BLaER1 (cell line): ENCODE results near the gene C11orf24.
"Not testable (repeated sequence)": the region's sequence is repeated elsewhere in the genome, so short reads cannot be mapped to it uniquely, and the experiment has no call there.

Experiments
- H3K27ac ChIP-seq: shearing (Covaris generic); formaldehyde crosslinking; 2 replicates; pipeline ENCODE4 v1.8.1; 2022
- H3K27me3 ChIP-seq: shearing (Covaris generic); formaldehyde crosslinking; 2 replicates; pipeline ENCODE4 v1.8.1; 2022
- H3K36me3 ChIP-seq: shearing (Covaris generic); formaldehyde crosslinking; 2 replicates; pipeline ENCODE4 v1.8.1; 2022
- H3K4me1 ChIP-seq: shearing (Covaris generic); formaldehyde crosslinking; 2 replicates; pipeline ENCODE4 v1.8.1; 2022
- H3K4me2 ChIP-seq: shearing (Covaris generic); formaldehyde crosslinking; 2 replicates; pipeline ENCODE4 v1.8.1; 2022
- H3K4me3 ChIP-seq: shearing (Covaris generic); formaldehyde crosslinking; 2 replicates; pipeline ENCODE4 v1.8.1; 2022
- H3K9ac ChIP-seq: shearing (Covaris generic); formaldehyde crosslinking; 2 replicates; pipeline ENCODE4 v1.8.1; 2022
- H3K9me3 ChIP-seq: shearing (Covaris generic); formaldehyde crosslinking; 2 replicates; pipeline ENCODE4 v1.8.1; 2022
- H4K20me1 ChIP-seq: shearing (Covaris generic); formaldehyde crosslinking; 2 replicates; pipeline ENCODE4 v1.8.1; 2022
- Cebpa-rat ChIP-seq: shearing (Covaris generic); IDR thresholded peaks from 2 replicates; pipeline ENCODE4 v1.8.1; 2022

C11orf24 gene

DNA sequence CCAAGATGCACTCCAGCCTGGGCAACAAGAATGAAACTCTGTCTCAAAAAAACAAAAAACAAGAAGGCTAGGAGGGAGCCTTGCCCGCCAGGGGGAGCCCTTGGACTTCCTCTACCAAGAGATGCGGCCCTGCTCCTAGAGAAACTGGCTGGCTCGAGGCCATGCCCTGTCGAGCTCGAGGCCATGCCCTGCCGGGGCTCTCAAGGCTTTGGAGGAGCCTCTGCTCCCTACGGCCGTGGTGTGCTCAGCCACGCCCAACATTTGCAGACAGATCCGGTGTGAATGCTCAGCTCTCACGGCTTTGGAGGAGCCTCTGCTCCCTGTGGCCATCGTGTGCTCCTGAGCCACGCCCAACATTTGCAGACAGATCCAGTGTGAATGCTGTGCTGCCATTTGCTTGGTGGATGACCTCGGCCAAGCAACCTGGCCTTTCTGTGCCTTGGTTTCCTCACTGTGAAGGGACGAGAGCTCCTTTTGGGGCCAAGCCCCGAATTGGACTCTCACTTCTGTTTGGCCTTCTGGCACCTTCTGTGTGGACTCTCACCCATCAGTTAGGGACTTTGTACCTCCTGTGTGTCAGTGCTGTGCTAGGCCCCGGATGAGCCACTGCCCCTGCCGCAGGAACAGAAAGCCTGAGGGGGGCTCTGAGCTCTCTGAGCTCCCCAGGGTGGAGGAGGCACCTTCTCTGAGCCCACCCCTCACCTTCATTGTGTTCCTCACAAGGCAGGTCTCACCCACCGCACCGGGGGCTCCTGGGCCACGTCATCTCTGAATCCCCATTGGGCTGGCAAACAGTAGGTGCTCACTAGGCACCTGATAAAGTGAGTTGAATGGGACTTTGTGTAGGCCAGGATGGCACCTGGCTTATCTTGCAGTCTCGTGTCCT is 14.1 kb downstream of the C11orf24 start:
- H4K20me1 ChIP-seq = no peaks in the 10 kb centered on the region
- H3K36me3 ChIP-seq = peaks cover 35% of the 10 kb centered on the region
- TF ChIP-seq Cebpa-rat = no peak
- H3K27me3 ChIP-seq = no peaks in the 10 kb centered on the region
- H3K4me1 ChIP-seq = peaks cover 52% of the 10 kb centered on the region
- peak overlapping the region; percentile 22 for H3K4me2 ChIP-seq
- no peak overlapping the region for H3K4me3 ChIP-seq
- no peak overlapping the region for H3K9ac ChIP-seq
- H3K27ac ChIP-seq = no peak overlapping the region
- H3K9me3 ChIP-seq = no peaks in the 10 kb centered on the region

DNA sequence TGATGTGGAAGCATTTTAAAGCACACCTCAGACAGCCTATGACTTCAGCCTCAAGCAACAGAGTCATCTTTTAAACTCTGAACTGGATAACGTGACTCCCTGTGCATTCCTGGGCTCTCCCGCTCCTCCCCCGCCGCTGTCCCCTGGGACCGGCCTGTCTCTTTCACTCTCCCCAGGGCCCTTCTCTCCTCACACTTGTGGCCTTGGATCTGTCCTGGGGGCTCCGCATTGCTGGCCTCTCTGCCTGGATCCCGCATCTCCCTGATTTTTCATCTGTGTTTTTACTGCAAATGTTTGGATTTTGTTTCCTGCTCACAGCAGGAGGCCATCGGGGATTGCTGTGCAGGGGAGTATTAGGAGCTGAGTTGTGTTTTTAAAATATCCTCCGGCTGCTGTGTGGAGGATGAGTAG is 15.4 kb downstream of the C11orf24 start:
- Histone ChIP-seq H3K4me1 (peaks cover 52% of the 10 kb centered on the region), H3K9me3 (peaks cover 5% of the 10 kb centered on the region; the same call in 1 of the 2 replicates), H3K27me3 (no peaks in the 10 kb centered on the region), H3K4me3 (no peak overlapping the region), H4K20me1 (no peaks in the 10 kb centered on the region), H3K4me2 (peak overlapping the region; percentile 39), H3K27ac (no peak overlapping the region), H3K9ac (peak overlapping the region; percentile 34; the same call in 1 of the 2 replicates), H3K36me3 (peaks cover 21% of the 10 kb centered on the region)
- no peak for TF ChIP-seq Cebpa-rat

DNA sequence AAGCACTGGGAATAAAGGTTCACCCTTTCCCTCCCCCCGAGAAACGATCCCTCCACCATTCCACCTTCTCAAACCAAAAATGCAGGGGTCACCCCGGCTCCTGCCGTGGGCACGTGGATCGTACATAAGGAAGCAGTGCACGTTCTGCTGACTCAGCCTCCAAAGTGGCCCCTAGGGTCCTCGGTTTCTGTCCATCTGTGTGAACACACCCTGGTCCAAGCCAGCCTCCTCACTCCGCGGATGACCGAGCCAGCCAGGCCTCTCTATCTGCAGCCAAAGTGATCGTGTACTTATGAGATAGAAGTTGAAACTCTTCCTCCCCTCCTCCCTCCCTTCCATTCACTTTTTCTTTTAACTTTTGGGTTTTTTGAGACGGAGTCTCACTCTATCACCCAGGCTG is 16.2 kb downstream of the C11orf24 start:
- no peak for TF ChIP-seq Cebpa-rat
- Histone ChIP-seq H3K4me2 (peak overlapping the region; percentile 39; the same call in 1 of the 2 replicates), H3K4me3 (no peak overlapping the region), H3K36me3 (peaks cover 13% of the 10 kb centered on the region; the same call in 1 of the 2 replicates), H3K4me1 (peaks cover 52% of the 10 kb centered on the region), H3K9me3 (peaks cover 12% of the 10 kb centered on the region), H4K20me1 (no peaks in the 10 kb centered on the region), H3K27ac (no peak overlapping the region), H3K9ac (no peak overlapping the region), H3K27me3 (no peaks in the 10 kb centered on the region)

DNA sequence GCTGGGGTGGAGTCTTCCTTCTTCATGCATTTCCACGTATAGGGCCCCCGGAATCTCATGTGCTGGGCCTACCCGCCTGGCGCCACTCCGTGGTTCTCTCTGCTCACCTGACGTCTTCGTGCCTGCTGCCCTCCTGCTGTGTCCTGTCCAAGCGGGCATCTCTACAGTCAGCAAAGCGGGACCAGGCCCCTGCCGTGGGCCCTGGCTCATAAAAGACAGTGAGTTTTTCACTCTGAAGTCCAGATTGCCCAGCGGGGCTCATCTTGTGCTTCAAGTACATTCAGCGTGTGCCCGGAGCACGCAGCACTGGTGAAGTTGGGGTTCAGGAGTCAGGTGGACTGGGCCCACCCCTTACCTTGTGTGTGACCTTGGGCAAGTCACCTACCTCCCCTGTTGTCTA is 17.4 kb downstream of the C11orf24 start:
- Histone ChIP-seq H3K9me3 (peaks cover 18% of the 10 kb centered on the region), H3K4me1 (peaks cover 52% of the 10 kb centered on the region), H4K20me1 (no peaks in the 10 kb centered on the region), H3K36me3 (0 out of 2 replicates have a peak, but pooled peaks cover 2% of the 10 kb centered on the region), H3K27ac (no peak overlapping the region), H3K4me2 (peak overlapping the region; percentile 37; the same call in 1 of the 2 replicates), H3K4me3 (no peak overlapping the region), H3K27me3 (no peaks in the 10 kb centered on the region), H3K9ac (no peak overlapping the region)
- no peak for TF ChIP-seq Cebpa-rat

DNA sequence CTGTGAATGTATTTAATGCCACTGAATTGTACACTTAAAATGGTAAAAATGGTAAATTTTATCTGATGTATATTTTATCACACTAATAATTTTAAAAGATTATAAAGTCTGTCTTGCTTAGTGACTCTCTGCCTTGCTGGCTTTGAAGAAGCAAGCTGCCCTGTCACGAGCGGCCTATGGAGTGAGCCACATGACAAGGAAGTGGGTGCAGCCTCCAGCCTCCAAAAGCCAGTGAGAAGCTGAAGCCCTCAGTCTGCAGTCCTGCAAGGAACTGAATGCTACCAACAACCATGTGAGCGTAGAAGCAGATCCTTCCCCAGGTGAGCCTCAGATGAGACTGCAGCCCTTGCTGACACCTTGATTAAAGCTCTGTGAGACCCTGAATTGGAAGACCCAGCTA is 20.0 kb downstream of the C11orf24 start:
- H3K4me1 ChIP-seq = peaks cover 35% of the 10 kb centered on the region
- no peak overlapping the region for H3K27ac ChIP-seq
- no peaks in the 10 kb centered on the region for H4K20me1 ChIP-seq
- H3K9ac ChIP-seq = no peak overlapping the region
- H3K27me3 ChIP-seq = no peaks in the 10 kb centered on the region
- no peak overlapping the region for H3K4me2 ChIP-seq
- H3K9me3 ChIP-seq = peaks cover 28% of the 10 kb centered on the region
- no peak overlapping the region for H3K4me3 ChIP-seq
- H3K36me3 ChIP-seq = no peaks in the 10 kb centered on the region
- TF ChIP-seq Cebpa-rat = no peak

DNA sequence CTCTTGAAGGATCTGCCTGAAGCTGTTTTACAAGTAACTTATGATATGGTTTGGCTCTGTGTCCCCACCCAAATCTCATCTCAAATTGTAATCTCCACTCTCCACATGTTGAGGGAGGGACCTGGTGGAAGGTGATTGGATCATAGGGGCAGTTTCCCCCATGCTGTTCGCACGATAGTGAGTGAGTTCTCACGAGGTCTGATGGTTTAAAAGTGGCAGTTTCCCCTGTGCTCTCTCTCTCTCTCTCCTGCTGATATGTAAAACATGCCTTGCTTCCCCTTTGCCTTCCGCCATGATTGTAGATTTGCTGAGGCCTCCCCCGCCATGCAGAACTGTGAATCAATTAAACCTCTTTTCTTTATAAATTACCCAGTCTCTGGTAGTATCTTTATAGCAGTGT is 26.9 kb downstream of the C11orf24 start:
- not testable (repeated sequence) for H3K9ac ChIP-seq, H3K4me3 ChIP-seq, H3K4me2 ChIP-seq, H3K27me3 ChIP-seq, H3K36me3 ChIP-seq, H3K27ac ChIP-seq, H3K4me1 ChIP-seq, H4K20me1 ChIP-seq
- H3K9me3 ChIP-seq = peaks cover 31% of the 10 kb centered on the region

DNA sequence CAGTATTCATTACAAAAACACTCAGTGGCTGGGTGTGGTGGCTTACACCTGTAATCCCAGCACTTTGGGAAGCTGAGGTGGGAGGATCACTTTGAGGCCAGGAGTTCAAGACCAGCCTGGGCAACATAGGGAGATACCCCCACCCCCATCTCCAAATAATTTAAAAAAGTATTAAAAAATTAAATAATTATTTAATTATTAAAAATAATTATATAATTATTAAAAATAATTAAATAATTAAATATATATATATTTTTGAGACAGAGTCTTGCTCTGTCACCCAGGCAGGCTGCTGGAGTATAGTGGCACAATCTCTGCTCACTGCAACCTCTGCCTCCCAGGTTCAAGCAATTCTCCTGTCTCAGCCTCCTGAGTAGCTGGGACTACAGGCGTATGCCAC is 27.9 kb downstream of the C11orf24 start:
- not testable (repeated sequence) for H3K4me1 ChIP-seq, H4K20me1 ChIP-seq, H3K9ac ChIP-seq, H3K4me3 ChIP-seq, H3K4me2 ChIP-seq, H3K36me3 ChIP-seq, H3K27me3 ChIP-seq, H3K27ac ChIP-seq
- peaks cover 23% of the 10 kb centered on the region for H3K9me3 ChIP-seq

DNA sequence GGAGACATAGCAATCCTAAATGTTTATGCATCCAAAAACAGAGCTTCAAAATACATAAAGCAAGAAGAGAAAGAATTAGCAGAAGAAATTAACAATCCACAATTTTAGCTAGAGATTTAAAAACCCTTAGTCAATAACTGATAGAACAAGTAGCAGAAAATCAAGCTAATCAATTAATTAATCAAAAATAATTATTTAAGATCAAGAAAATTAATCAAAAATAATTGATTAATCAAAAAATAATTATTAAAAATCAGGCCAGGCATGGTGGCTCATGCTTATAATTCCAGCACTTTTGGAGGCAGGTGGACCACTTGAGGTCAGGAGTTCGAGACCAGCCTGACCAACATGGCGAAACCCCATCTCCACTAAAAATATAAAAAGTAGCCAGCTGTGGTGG is 29.2 kb downstream of the C11orf24 start:
- no peak for TF ChIP-seq Cebpa-rat
- Histone ChIP-seq H3K9ac (no peak overlapping the region), H3K27me3 (no peaks in the 10 kb centered on the region), H3K9me3 (peaks cover 19% of the 10 kb centered on the region), H3K36me3 (no peaks in the 10 kb centered on the region), H3K4me2 (no peak overlapping the region), H3K27ac (no peak overlapping the region), H3K4me1 (no peaks in the 10 kb centered on the region), H3K4me3 (no peak overlapping the region), H4K20me1 (no peaks in the 10 kb centered on the region)

DNA sequence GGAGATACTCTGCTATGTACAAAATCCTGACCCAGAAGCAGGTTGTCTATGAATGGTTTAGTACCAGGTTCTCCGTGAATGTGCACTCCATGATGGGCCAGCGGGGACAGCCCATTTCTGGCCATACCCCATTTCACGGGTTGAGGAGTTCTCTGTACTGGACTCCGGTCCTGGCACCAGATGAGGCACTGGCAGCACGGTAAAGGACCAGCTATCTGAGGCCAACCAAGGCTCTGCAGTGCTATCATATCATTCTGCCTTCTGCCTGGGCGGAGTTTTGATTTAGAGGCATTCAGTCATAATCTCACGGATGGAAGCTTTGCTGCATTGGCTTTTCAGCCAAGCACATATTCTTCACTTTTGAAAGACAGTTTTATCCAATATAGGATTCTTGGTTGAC is 40.2 kb downstream of the C11orf24 start:
- Histone ChIP-seq H3K4me1 (no peaks in the 10 kb centered on the region), H3K36me3 (no peaks in the 10 kb centered on the region), H3K27me3 (no peaks in the 10 kb centered on the region), H3K27ac (no peak overlapping the region), H3K9ac (no peak overlapping the region), H3K4me2 (no peak overlapping the region), H4K20me1 (no peaks in the 10 kb centered on the region), H3K9me3 (peaks cover 27% of the 10 kb centered on the region), H3K4me3 (no peak overlapping the region)
- TF ChIP-seq Cebpa-rat = no peak

DNA sequence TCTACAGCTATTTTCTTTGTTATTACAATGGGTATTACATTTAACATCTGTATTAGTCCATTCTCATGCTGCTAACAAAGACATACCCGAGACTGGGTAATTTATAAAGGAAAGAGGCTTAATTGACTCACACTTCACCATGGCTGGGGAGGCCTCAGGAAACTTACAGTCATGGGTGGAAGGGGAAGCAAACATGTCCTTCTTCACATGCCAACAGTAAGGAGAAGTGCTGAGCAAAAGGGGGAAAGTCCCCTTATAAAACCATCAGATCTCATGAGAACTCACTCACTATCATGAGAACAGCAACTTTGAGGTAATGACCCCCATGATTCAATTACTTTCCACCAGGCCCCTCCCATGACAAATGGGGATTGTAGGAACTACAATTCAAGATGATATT is 42.2 kb downstream of the C11orf24 start:
- Histone ChIP-seq H3K4me2 (no peak overlapping the region), H3K9ac (no peak overlapping the region), H3K27me3 (no peaks in the 10 kb centered on the region), H3K4me1 (no peaks in the 10 kb centered on the region), H3K4me3 (no peak overlapping the region), H3K9me3 (peaks cover 30% of the 10 kb centered on the region), H3K36me3 (no peaks in the 10 kb centered on the region), H4K20me1 (no peaks in the 10 kb centered on the region), H3K27ac (no peak overlapping the region)
- no peak for TF ChIP-seq Cebpa-rat

DNA sequence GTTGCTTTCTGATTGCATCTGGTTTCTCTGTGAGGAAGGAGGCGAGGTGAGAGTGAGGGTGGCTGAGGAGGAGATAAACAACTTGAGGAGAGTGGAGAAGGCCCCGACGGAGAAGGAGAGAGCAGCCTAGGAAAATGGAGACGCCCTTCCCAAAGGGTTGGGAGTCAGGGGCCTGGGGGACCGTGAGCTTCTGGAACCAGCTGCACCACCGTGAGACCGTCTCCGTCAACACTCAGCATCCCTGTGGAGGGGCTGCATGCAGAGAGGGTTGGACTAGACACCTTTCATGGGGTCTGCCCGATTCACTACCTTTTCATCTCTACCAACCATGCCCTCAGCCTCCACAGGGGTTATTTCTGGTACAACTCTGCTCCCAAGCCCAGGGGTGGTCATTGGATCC is 45.4 kb downstream of the C11orf24 start:
- Histone ChIP-seq H3K36me3 (no peaks in the 10 kb centered on the region), H3K4me3 (no peak overlapping the region), H3K9ac (no peak overlapping the region), H3K9me3 (peaks cover 23% of the 10 kb centered on the region), H4K20me1 (no peaks in the 10 kb centered on the region), H3K4me2 (no peak overlapping the region), H3K27me3 (no peaks in the 10 kb centered on the region), H3K27ac (no peak overlapping the region), H3K4me1 (0 out of 2 replicates have a peak, but pooled peaks cover 2% of the 10 kb centered on the region)
- no peak for TF ChIP-seq Cebpa-rat
